ENCODE data around the gene TRERF1.
"Not testable (repeated sequence)": the region's sequence is repeated elsewhere in the genome, so short reads cannot be mapped to it uniquely, and the experiment has no call there.

GRCh38 chr6:42324656-42325324 is 126.9 kb downstream of the TRERF1 start:
- TF ChIP-seq, protein P1, sequence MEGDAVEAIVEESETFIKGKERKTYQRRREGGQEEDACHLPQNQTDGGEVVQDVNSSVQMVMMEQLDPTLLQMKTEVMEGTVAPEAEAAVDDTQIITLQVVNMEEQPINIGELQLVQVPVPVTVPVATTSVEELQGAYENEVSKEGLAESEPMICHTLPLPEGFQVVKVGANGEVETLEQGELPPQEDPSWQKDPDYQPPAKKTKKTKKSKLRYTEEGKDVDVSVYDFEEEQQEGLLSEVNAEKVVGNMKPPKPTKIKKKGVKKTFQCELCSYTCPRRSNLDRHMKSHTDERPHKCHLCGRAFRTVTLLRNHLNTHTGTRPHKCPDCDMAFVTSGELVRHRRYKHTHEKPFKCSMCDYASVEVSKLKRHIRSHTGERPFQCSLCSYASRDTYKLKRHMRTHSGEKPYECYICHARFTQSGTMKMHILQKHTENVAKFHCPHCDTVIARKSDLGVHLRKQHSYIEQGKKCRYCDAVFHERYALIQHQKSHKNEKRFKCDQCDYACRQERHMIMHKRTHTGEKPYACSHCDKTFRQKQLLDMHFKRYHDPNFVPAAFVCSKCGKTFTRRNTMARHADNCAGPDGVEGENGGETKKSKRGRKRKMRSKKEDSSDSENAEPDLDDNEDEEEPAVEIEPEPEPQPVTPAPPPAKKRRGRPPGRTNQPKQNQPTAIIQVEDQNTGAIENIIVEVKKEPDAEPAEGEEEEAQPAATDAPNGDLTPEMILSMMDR (optimal IDR thresholded peaks at IDR 0.05 in 1 of 3, IDR thresholded peaks at IDR 0.05 in 1 of 3, conservative IDR thresholded peaks at IDR 0.05 in 1 of 3; ENCODE audit: extremely low read depth in 1 of 3, insufficient read depth in 2 of 3, low read length in 3 of 3): not testable (repeated sequence)
- TF ChIP-seq EZH2 (IDR thresholded peaks at IDR 0.05; ENCODE audit: low read length): not testable (repeated sequence)

Measured in keratinocyte (primary cell).